HepG2 (cell line): ENCODE results near the gene MRPL14. TPM values are rescaled to one million over a fixed set of nuclear protein-coding genes. Genes with fewer than 3 reads are reported as not detected.

Experiments
- ASH2L ChIP-seq: fragments of 300-600, 200-600 bp; sonication (generic); IDR thresholded peaks from 2 replicates; pipeline ENCODE4 v1.7.0; 2017; ENCODE audit warnings: low read depth, mild to moderate bottlenecking, moderate library complexity, mixed read lengths, low read length; ENCODE audit not compliant: insufficient read length
- FOXA1 ChIP-seq, 2 experiments: fragments of 450-650 bp in 1 of 2; sonication (generic) in 1 of 2; formaldehyde crosslinking in 1 of 2; IDR thresholded peaks; 2 replicates each; pipeline versions ENCODE4 v1.4.0 to v1.6.1; 2016 to 2020; ENCODE audit warnings: missing genetic modification reagents in 1 of 2
- HHEX ChIP-seq: IDR thresholded peaks from 2 replicates; pipeline ENCODE4 v1.6.1; 2016; ENCODE audit warnings: control low read depth
- MBNL3 ChIP-seq: fragments of 250-450 bp; sonication (Bioruptor Pico); conservative IDR thresholded peaks from 2 replicates; pipeline ENCODE4 v1.8.0; 2022; ENCODE audit warnings: mild to moderate bottlenecking, inconsistent platforms
- NONO ChIP-seq, 2 experiments: fragments of 450-650 bp in 1 of 2; sonication (generic) in 1 of 2; formaldehyde crosslinking in 1 of 2; IDR thresholded peaks in 1 of 2; conservative IDR thresholded peaks in 1 of 2; 2 replicates each; pipeline versions ENCODE4 v1.6.1 to v1.8.0; 2017 to 2022; ENCODE audit warnings: mild to moderate bottlenecking in 1 of 2, missing genetic modification reagents in 1 of 2, moderate library complexity in 1 of 2
- SALL1 ChIP-seq: sonication (generic); formaldehyde crosslinking; IDR thresholded peaks from 2 replicates; pipeline ENCODE4 v1.8.0; 2022; ENCODE audit warnings: mild to moderate bottlenecking, missing genetic modification reagents
- SCMH1 ChIP-seq: sonication (generic); formaldehyde crosslinking; IDR thresholded peaks from 2 replicates; pipeline ENCODE4 v1.9.0; 2021; ENCODE audit warnings: missing genetic modification reagents, mild to moderate bottlenecking, borderline replicate concordance
- STAT5B ChIP-seq: sonication (generic); formaldehyde crosslinking; IDR thresholded peaks from 2 replicates; pipeline ENCODE4 v1.4.0; 2020; ENCODE audit warnings: missing genetic modification reagents
- TCF12 ChIP-seq, 2 experiments: fragments of 450-650 bp in 1 of 2; sonication (generic) in 1 of 2; formaldehyde crosslinking in 1 of 2; IDR thresholded peaks; 2 replicates each; pipeline versions ENCODE4 v1.6.1 to v1.8.0; 2017 to 2022; ENCODE audit warnings: antibody characterized with exemption in 1 of 2, mild to moderate bottlenecking in 1 of 2, missing genetic modification reagents in 1 of 2, moderate library complexity in 1 of 2
- ZNF674 ChIP-seq: sonication (generic); formaldehyde crosslinking; IDR thresholded peaks from 2 replicates; pipeline ENCODE4 v1.5.0; 2020; ENCODE audit warnings: low read depth, mild to moderate bottlenecking, missing genetic modification reagents
- ZNF776 ChIP-seq: sonication (generic); formaldehyde crosslinking; IDR thresholded peaks from 2 replicates; pipeline ENCODE4 v1.4.0; 2020; ENCODE audit warnings: mild to moderate bottlenecking, missing genetic modification reagents
- polyA plus RNA-seq, 8 experiments: library from polyadenylated mRNA; depleted of rRNA in 3 of 8; stranded (reverse) in 7 of 8; unstranded in 1 of 8; fragments of >200 nt; fragmentation: Illumina TruSeq in 4 of 8; extraction: Trizol in 4 of 8; gene quantifications; 2 replicates each; pipeline versions ENCODE4 v1.2.1 to v1.2.3, GENCODE V29; 2011 to 2016; ENCODE audit warnings: low read depth in 4 of 8, missing spikeins in 1 of 8, mixed read lengths in 1 of 8; ENCODE audit not compliant: insufficient read depth in 1 of 8
- total RNA-seq, 5 experiments: library from RNA; depleted of rRNA; stranded (reverse); fragments of >200 nt; fragmentation: Illumina TruSeq; extraction: Trizol; gene quantifications; 2 replicates each; pipeline ENCODE4 v1.2.3, GENCODE V29; 2016; ENCODE audit warnings: low read depth in 1 of 5
- TF ChIP-seq, protein P1 (sequence below): sonication (generic); formaldehyde crosslinking; IDR thresholded peaks from 2 replicates; pipeline ENCODE4 v1.8.1; 2023; ENCODE audit warnings: mild to moderate bottlenecking, missing genetic modification reagents
- TF ChIP-seq, protein P2 (sequence below): sonication (generic); formaldehyde crosslinking; IDR thresholded peaks from 2 replicates; pipeline ENCODE4 v1.4.0; 2020; ENCODE audit warnings: missing genetic modification reagents
- TF ChIP-seq, protein P3 (sequence below): sonication (generic); formaldehyde crosslinking; IDR thresholded peaks from 2 replicates; pipeline ENCODE4 v1.4.0; 2020; ENCODE audit warnings: mild to moderate bottlenecking, missing genetic modification reagents
- TF ChIP-seq, protein P4 (sequence below): sonication (generic); formaldehyde crosslinking; IDR thresholded peaks from 2 replicates; pipeline ENCODE4 v1.5.1; 2020; ENCODE audit warnings: mild to moderate bottlenecking, missing genetic modification reagents, borderline replicate concordance

Gene MRPL14
- total and polyA plus RNA-seq, 2 of the 13 experiments (the other 11 are each of a cell fraction or from before 2014, with no cell fraction given): 157 to 178 TPM

DNA sequence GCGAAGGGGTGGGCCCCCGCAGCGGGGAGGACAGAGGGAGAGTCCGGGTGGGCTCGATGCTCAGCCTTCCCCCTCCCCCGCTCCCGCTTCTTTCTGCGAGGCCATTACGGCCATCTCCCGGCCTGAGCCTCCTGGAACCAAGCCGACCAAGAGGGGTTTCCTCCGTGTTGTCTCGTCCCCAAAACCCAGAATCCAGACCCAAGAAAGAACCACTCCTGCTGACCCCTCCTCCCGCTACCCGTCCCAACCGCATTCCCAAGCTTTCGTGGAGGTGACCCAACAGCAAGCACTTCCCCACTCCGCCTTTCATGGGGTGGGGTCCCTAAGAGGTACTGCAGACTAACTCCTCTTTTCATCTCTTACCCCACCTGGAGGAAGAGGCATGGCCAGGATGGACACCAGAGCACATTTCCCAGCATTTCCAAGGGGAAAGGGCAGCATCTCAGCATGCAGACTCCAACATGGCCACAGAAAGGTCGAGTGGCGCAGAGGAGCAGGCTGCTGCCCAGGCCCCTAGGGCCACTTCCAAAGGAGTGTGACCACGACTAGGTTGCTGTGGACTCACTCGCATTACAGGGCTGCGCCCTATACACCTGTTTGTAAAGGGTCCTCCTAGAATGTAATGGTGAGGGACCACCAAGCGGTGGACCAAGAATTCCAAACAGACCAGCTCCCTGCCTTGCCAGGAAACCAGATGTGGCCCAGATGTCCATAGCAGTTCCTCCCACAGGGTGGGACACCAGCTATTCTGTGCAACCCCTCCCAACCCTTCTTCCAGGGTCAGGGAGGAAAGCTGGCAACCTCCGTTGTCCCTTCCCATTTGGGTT lies 53.4 kb downstream of the MRPL14 start (continued):
- TF ChIP-seq STAT5B (CRISPR knock-in tag): 0 out of 2 replicates have a peak, but pooled peaks have one; percentile 24
- no peak for TF ChIP-seq SCMH1 (CRISPR knock-in tag)
- peak; percentile 60; the same call in 1 of the 2 replicates for TF ChIP-seq ZNF776 (CRISPR knock-in tag)
- TF ChIP-seq ASH2L: peak; percentile 34
- no peak for TF ChIP-seq MBNL3
- 0 out of 2 replicates have a peak, but pooled peaks have one; percentile 21 for TF ChIP-seq ZNF674
- TF ChIP-seq, protein P1, sequence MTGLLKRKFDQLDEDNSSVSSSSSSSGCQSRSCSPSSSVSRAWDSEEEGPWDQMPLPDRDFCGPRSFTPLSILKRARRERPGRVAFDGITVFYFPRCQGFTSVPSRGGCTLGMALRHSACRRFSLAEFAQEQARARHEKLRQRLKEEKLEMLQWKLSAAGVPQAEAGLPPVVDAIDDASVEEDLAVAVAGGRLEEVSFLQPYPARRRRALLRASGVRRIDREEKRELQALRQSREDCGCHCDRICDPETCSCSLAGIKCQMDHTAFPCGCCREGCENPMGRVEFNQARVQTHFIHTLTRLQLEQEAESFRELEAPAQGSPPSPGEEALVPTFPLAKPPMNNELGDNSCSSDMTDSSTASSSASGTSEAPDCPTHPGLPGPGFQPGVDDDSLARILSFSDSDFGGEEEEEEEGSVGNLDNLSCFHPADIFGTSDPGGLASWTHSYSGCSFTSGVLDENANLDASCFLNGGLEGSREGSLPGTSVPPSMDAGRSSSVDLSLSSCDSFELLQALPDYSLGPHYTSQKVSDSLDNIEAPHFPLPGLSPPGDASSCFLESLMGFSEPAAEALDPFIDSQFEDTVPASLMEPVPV (CRISPR knock-in tag): peak; percentile 44
- TF ChIP-seq, protein P2, sequence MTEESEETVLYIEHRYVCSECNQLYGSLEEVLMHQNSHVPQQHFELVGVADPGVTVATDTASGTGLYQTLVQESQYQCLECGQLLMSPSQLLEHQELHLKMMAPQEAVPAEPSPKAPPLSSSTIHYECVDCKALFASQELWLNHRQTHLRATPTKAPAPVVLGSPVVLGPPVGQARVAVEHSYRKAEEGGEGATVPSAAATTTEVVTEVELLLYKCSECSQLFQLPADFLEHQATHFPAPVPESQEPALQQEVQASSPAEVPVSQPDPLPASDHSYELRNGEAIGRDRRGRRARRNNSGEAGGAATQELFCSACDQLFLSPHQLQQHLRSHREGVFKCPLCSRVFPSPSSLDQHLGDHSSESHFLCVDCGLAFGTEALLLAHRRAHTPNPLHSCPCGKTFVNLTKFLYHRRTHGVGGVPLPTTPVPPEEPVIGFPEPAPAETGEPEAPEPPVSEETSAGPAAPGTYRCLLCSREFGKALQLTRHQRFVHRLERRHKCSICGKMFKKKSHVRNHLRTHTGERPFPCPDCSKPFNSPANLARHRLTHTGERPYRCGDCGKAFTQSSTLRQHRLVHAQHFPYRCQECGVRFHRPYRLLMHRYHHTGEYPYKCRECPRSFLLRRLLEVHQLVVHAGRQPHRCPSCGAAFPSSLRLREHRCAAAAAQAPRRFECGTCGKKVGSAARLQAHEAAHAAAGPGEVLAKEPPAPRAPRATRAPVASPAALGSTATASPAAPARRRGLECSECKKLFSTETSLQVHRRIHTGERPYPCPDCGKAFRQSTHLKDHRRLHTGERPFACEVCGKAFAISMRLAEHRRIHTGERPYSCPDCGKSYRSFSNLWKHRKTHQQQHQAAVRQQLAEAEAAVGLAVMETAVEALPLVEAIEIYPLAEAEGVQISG (CRISPR knock-in tag): peak; percentile 36; the same call in 1 of the 2 replicates
- TF ChIP-seq FOXA1 (IDR thresholded peaks at IDR 0.05): no peak
- no peak for TF ChIP-seq FOXA1 (CRISPR knock-in tag; IDR thresholded peaks at IDR 0.05)
- no peak for TF ChIP-seq TCF12 (IDR thresholded peaks at IDR 0.05)
- TF ChIP-seq TCF12 (CRISPR knock-in tag; IDR thresholded peaks at IDR 0.05): peak; percentile 76; the same call in 1 of the 2 replicates
- TF ChIP-seq SALL1 (CRISPR knock-in tag): peak; percentile 48
- no peak for TF ChIP-seq NONO (IDR thresholded peaks at IDR 0.05)
- peak; percentile 55 for TF ChIP-seq NONO (CRISPR knock-in tag; conservative IDR thresholded peaks at IDR 0.05)
- TF ChIP-seq, protein P3, sequence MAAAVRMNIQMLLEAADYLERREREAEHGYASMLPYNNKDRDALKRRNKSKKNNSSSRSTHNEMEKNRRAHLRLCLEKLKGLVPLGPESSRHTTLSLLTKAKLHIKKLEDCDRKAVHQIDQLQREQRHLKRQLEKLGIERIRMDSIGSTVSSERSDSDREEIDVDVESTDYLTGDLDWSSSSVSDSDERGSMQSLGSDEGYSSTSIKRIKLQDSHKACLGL (CRISPR knock-in tag): peak; percentile 53
- TF ChIP-seq HHEX (CRISPR knock-in tag): 0 out of 2 replicates have a peak, but pooled peaks have one; percentile 46
- TF ChIP-seq, protein P4, sequence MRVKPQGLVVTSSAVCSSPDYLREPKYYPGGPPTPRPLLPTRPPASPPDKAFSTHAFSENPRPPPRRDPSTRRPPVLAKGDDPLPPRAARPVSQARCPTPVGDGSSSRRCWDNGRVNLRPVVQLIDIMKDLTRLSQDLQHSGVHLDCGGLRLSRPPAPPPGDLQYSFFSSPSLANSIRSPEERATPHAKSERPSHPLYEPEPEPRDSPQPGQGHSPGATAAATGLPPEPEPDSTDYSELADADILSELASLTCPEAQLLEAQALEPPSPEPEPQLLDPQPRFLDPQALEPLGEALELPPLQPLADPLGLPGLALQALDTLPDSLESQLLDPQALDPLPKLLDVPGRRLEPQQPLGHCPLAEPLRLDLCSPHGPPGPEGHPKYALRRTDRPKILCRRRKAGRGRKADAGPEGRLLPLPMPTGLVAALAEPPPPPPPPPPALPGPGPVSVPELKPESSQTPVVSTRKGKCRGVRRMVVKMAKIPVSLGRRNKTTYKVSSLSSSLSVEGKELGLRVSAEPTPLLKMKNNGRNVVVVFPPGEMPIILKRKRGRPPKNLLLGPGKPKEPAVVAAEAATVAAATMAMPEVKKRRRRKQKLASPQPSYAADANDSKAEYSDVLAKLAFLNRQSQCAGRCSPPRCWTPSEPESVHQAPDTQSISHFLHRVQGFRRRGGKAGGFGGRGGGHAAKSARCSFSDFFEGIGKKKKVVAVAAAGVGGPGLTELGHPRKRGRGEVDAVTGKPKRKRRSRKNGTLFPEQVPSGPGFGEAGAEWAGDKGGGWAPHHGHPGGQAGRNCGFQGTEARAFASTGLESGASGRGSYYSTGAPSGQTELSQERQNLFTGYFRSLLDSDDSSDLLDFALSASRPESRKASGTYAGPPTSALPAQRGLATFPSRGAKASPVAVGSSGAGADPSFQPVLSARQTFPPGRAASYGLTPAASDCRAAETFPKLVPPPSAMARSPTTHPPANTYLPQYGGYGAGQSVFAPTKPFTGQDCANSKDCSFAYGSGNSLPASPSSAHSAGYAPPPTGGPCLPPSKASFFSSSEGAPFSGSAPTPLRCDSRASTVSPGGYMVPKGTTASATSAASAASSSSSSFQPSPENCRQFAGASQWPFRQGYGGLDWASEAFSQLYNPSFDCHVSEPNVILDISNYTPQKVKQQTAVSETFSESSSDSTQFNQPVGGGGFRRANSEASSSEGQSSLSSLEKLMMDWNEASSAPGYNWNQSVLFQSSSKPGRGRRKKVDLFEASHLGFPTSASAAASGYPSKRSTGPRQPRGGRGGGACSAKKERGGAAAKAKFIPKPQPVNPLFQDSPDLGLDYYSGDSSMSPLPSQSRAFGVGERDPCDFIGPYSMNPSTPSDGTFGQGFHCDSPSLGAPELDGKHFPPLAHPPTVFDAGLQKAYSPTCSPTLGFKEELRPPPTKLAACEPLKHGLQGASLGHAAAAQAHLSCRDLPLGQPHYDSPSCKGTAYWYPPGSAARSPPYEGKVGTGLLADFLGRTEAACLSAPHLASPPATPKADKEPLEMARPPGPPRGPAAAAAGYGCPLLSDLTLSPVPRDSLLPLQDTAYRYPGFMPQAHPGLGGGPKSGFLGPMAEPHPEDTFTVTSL: peak; percentile 57; the same call in 1 of the 2 replicates
